CD4-positive, alpha-beta T cell treated with Interleukin-12 subunit alpha and Interleukin-12 subunit beta, for 1 hour (primary cell): ENCODE measurements around the gene DNAJB6.
"Not testable (repeated sequence)": the region's sequence is repeated elsewhere in the genome, so short reads cannot be mapped to it uniquely, and the experiment has no call there.

Experiments
- DNase-seq: peaks from one replicate; pipeline ENCODE4 v3.0.0-alpha.2; 2020

Gene DNAJB6

DNA sequence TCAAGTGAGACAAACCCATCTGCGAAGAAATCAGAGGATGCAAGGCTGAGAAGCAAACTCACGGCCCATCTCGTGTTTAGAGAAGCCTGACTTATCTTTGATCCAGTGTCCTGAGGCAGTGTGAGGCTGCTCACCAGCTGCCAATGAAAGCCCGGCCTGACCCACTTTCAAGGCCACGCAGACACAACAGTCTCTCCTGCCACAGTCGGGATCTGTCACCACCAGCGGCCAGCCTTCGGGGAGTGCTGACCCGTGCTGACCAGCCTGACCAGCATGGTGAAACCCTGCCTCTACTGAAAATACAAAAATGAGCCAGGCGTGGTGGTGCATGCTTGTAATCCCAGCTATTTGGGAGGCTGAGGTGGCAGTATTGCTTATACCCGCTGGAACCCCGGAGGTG is 7.4 kb upstream of the DNAJB6 start:
- DNase-seq, result no peak

DNA sequence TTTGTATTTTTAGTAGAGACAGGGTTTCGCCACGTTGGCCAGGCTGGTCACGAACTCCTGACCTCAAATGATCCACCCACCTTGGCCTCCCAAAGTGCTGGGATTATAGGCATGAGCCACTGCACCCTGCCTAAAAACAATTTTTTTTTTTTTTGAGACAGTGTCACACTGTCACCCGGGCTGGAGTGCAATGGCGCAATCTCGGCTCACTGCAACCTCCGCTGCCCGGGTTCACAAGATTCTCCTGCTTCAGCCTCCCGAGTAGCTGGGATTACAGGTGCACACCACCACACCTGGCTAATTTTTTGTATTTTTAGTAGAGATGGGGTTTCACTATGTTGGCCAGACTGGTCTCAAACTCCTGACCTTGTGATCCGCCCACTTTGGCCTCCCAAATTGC is 6.2 kb upstream of the DNAJB6 start:
- DNase-seq, result not testable (repeated sequence)

DNA sequence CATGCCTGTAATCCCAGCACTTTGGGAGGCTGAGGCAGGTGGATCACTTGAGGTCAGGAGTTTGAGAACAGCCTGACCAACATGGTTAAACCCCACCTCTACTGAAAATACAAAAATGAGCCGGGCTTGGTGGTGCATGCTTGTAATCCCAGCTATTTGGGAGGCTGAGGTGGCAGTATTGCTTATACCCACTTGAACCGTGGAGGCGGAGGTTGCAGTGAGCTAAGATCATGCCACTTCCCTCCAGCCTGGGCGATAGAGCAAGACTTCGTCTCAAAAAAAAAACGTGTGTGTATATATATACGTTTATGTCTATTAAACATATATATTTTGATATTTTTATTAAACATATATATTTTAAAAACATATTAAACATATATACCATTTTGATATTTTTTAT is 5.8 kb upstream of the DNAJB6 start:
- DNase-seq, result not testable (repeated sequence)

DNA sequence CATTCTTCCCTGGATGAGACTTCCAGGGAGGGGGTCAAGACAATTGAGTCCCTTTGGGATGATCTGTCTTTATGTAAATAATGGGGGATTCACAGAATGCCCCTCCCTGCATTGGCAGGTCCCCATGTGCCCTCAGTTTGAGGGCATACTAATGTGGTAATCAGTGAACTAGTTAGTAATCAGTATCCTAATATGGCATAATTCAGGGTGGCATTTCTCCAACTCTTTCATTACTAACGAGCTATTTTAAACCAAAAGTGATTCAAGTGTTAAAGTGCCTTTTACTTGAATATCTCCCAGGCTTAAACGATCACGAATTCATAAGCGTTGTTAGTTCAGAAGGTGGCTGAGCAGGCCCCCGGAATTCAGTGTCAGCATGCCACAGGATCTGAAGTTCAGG is 1.6 kb upstream of the DNAJB6 start:
- DNase-seq, result no peak

DNA sequence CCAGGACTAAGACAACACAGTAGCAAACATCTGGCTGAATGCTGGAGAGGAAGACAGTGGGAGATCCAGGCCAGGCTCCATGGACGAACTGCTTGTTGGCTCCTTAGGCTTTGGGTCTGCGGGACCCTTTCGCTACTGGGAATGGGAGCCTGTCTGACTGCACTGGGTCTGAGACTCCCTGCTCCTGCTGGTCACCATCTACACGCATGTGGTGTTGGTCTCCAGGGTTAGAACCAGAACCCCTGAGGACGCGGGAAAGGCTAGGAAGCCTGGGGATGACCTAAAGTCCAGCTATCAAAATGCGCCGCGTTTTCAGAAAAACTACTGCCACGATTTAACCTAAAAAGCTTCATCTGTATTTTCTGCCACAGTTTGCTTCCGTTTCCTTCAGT is 817 bp upstream of the DNAJB6 start:
- DNase-seq, result no peak

DNA sequence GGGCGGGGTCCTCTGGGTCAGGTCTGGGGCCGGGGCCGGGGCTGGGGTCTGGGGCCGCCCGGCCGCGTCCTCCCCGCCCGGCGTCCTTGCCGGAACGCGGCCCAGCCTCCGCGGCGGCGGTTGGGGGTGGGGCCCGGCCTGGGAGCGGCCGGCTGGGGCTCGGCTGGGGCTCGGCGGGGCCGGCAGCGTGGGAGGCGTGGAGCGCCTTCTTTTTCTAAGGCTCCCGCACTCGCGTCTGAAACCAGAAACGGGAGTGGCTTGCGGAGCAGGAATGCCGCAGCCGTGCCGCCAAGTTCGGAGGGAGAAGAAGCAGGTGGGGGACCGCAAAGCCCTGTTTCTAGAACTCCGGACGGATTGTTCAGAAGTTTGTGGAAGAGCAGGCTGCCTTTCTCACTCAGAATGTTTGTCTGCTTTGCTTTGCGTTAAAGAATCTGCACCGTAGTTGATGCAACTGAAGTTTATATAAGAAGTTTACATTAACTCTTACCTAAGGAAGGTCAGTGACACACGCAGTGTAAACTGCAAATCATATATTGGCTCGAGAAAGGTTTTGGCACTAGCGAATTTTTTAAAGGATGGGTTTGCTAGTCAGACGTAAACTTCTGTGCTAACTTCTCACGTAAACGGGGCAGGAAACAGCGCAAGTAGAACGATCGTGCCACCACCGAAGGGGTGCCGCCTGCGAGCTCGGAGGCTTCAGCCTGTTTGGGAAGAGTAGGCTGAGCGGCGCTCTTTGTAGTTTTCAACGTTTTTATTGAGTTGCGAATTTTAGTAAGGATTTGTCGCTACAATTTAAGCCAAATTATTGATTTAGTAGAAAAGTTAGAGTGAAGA is 729 bp downstream of the DNAJB6 start:
- peak; percentile 57 for DNase-seq

DNA sequence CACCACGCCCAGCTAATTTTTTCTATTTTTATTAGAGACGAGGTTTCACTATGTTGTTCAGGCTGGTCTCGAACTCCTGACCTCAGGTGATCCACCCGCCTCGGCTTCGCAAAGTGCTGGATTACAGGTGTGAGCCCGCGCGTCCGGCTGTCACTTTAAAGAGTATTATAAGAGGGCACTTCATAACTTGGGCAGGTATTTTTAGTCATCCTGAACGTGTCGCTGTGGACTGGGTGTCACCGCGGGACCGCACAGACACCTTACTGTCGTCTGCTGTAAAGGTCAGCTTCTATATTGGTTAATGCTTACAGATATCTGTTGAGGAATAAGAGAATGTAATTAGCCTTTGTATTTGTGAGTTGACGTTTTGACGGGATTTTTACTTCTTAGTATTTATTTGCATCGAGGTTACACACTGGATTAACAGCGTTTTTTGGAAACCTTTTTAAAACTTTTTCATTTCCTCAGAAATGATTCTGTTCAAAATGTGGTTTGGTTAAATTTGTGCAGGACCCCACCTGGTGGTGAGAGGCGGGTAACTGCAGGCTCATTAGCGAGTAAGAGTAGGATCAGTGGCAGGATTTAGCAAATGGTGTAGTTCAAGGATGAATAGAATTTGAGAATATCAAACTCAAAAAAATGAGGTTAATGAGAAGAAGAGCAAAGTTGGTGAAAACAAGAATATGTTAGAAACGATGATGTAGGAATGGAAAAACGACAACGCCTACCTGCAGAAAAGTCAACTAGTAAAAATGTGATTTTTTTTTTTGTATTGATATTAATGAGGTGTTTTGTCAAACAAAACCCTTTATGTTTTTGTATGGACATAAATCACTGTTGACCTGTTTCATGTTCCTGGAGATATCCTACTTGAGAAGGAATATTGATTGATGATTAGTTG is 3.2 kb downstream of the DNAJB6 start:
- peak; percentile 76 for DNase-seq

DNA sequence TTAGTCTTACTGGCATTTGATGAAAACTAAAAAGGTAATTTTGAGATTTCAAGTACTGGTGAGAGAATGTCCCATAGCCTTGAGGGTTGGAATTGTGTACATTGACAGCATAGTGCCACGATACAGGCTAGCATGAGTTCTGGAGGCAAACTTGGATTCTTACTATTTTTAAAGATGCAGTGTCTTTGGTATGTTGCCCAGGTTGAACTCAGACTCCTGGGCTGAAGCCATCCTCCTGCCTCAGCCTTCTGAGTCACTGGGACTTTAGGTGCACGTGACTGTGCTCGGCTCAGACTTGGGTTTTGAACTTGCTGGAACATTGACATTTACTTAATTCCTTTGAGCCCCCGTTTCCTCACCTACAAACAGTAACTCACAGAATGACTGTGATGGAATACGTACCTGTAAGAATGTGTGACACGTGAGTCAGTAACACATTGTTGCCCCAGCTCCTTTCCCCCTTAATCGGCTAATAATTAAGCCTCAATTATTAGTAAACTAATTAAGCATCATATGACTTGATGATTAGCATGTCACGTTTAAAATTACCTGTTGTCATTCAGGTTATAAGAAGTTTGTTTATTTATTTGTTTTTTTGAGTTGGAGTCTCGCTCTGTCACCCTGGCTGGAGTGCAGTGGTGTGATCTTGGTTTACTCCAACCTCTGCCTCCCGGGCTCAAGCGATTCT is 10.6 kb downstream of the DNAJB6 start:
- no peak for DNase-seq

DNA sequence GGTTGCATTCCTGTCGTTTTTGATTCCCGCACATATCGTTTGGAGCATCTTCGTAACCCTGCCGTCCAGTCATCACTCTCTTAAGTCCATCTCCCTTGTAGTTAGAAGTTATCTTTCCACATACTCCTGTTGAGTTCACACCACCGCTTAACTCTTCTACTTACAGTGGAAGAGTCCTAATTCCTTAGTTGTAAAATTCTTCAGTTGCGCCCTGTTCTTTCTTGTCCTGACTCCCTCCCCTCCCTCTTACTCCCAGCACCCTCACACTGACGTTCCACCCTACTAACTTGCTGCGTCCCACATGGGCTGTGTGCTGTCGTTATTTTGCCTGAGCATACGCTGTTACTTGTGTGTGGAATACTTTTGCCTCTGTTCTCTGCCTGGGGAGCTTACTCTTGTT is 11.7 kb downstream of the DNAJB6 start:
- no peak for DNase-seq

DNA sequence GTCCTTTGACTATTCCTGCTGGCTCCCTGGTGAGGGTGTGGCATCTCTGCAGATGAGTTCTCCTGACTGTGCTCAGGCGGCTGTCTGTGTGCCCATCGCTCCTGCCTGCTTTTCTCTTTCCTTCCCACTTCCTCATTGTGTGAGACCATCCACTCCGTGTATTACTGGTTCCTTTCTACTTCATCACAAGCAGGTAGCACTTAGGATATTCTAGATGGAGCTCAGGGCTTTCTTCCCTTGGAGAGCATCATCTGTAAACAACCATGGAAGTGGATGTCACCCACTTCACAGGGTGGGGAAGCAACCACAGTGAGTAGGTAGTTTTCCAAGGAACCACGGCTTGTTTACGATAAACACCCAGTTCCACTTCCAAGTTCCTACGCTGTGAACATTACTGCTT is 15.7 kb downstream of the DNAJB6 start:
- DNase-seq, result no peak

DNA sequence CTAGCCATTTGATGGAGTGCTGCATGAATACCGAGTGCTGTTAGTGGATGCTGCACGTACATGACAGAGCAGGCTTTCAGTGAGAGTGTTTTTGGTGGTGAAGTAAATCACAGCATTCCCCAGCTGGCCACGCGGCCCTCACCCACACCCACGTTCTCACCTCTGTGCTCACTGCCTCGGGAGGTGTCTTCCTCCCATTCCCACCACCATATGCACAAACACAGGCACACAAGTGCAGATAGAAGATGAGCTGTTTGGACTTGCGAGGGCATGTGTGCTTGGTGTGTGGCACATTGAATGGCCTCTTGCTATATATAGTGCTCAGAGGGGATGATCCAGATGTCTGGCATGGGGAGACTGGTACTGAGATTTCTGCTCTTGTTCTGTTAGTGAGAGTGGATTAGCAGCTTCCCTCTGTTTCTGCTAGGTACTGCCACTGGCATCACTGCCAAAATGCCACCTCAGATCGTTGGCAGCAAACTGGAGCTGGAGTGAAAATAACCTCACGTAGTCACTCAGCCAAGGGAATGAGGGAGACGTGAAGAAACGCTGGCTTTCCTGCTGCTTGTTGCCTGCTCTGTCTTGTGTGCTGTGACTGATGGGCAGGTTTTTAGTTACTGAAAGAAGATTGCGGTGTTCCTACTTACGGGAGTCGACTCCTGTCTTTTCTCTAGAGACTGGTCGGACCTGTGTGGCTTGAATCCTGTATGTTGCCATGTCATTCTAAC is 19.1 kb downstream of the DNAJB6 start:
- DNase-seq, result no peak

DNA sequence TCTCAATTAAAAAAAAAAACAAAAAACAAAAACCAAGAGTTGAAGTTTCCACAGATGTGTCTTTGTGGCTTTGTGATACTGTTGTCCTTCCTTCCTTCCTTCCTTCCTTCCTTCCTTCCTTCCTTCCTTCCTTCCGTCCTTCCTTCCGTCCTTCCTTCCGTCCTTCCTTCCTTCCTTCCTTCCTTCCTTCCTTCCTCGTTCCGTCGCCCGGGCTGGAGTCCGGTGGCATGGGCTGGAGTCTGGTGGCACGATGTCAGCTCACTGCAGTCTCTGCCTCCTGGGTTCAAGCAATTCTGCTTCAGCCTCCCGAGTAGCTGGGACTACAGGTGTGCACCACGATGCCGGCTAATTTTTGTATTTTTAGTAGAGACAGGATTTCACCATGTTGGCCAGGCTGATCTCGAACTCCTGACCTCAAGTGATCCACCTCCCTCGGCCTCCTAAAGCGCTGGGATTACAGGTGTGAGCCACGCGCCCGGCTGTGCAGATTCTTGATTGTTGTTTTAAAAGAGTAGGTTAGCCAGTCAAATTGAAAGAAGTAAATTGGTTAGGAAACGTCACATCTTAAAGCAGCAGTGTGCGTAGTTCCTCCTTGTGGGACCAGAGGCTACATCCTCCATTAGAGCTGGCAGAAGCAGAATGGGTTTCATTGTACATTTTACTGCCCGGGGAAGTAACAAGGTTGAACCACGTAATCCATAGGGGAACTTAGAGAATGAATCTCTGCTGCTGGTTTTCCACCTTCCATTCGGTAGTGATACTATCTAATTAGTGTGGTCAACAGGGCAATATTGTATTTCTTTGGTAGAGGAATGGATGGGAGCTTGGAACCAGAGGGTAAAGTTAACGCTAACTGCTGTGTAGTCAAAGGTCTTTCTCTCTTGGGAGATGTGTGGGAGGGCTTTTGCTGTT is 20.6 kb downstream of the DNAJB6 start:
- DNase-seq, result no peak

DNA sequence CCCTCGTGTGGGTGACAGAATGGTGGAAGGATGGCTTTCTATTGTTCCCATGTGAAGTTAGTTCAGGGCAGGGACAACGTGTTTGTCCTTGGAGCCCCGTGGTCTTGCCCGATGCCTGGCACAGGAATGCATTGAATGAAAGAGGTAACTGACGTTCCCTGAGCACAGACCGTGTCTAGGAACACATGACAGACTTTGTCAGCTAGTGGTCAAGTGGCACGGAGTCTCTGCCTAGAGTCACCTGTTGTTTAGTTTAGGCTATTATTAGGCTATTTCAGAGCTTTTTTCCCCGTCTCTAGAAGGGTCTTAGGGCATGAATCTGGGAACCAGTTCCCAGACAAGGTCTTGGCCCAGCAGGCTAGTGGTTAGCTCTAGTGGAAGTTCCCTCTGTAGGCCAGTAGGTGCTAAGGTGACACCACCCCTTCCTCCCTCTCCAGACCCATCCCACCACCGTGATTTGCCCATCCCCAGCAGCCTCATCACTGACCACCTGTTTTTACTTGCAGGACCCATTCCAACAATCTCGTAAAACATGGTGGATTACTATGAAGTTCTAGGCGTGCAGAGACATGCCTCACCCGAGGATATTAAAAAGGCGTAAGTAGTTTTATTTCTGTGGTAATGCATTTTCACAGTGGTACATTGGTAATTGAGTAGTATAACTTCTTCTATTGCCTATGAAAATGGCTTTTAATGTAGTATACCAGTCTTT is 21.4 kb downstream of the DNAJB6 start:
- DNase-seq, result no peak

DNA sequence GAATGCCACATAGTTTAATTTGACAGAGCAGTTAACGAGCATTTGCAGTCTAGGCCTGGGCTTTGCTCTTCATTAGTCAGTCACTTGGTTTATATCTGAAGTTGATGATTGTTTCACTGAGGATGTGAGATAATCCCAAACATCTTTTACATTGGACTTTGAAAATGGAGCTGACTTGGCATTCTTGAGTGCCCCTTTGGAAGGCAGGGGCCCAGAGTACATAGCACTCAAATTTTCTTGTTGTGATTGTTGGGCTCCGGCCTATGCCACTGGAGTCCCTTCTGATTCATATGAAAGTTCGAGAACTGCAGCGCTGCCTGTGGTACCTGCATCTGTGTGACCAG is 21.9 kb downstream of the DNAJB6 start:
- no peak for DNase-seq

DNA sequence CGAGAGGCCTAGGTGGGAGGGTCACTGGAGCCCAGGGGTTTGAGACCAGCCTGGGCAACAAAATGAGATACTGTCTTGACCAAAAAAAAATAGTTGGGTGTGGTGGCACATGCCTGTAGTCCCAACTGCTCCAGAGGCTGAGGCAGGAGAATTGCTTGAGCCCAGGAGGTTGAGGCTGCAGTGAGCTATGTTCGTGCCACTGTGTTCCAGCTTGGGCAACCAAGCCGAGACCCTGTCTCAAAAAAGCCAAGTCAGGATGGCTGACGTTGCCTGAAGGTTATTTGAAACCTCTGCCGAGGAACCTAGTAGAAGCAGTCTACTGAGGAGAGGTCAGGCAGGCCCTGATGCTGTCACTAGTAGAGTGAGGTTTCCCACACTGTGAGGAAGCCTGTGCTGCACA is 22.8 kb downstream of the DNAJB6 start:
- DNase-seq, result no peak

DNA sequence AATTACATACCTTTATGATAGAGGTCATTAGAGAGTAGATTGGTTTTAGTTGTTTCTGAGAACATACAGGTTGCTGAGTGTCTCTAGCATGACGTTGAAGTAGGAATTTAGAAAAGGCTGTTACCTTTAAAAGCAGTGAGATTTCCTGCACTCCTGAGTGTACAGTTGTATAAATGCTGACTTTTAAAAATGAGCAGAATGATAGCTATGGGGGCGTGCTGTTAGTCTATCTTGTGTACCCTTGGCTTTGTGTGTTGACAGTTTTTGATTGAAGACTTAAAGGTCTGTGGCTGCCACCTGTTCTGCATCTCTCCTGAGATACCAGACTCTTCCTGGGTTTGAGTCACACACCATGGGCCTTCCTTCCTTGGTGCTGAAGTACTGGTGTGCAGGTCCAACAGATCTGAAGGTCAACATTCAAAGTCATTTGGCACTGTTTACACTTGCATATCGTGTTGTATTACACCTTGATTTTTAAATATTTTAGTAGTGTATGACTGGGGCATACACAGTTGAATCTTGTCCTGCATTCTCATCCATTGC is 23.8 kb downstream of the DNAJB6 start:
- no peak for DNase-seq

DNA sequence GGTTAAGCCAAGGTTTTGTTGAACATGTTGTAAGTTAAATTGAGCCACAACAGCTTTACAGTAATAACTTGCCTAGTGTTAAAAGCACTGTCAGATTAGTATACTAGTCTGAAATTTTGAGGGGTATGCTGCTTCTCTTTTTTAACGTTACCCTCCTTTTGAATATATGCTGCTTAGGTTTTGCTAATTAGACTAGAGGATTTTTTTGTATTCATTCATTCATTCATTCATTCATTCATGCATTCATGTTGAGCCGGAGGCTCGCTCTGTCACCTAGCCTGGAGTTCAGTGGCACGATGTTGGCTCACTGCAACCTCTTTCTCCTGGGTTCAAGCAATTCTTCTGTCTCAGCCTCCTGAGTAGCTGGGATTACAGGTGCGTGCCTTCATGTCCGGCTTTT is 24.7 kb downstream of the DNAJB6 start:
- no peak for DNase-seq

DNA sequence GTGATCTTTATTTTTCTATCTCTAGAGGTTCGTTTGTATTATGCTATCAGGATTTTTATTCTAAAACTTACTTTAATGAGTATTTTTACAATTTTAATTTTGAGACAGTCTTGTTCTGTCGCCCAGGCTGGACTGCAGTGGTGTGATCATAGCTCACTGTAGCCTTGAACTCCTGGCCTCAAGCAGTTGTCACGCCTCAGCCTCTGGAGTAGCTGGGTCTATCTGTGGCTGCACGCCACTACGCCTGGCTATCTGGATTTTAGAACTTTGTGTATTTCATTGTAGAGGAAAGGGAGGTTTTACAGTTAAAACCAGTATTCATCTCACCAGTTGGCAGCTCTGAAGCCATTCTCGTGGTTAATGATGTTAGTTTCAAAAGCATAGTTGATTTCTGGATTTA is 25.9 kb downstream of the DNAJB6 start:
- DNase-seq, result no peak

DNA sequence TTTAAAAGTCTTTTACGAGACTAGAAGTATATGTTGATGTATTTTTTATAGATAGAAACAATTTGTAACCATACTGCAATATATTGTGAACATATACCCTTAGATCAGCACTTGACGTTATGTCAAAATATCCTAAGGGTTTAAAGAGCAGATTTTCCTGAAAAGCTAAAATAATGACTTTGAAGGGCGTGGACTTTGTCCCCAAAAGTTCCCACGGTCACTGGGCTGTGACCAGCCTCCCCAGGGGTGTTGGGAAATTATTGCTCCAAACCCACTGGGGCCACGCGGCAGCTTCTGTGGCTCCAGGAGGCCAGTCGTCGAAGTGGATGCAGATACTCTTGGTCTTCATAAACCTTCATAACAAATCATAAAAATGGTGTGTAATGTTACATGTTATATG is 29.9 kb downstream of the DNAJB6 start:
- DNase-seq, result no peak

DNA sequence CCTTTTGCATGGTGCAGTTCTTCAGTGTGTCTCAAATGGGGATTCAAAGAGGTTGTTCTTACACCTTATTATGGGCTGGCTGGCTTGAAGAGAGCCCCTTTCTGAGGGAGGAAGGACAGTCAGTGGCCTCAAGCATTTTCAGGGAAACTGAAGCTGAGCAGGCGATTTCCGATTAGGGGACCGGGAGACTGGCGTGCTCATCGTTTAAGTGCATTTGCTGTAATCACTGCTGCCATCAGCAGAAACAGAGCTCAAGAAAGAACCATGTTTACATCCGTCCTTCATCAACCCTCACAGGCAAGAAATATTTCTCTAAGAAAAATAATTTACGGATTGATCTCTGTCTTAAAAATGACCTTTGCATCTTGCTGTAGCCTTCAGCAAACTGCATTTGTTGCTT is 32.2 kb downstream of the DNAJB6 start:
- no peak for DNase-seq

DNA sequence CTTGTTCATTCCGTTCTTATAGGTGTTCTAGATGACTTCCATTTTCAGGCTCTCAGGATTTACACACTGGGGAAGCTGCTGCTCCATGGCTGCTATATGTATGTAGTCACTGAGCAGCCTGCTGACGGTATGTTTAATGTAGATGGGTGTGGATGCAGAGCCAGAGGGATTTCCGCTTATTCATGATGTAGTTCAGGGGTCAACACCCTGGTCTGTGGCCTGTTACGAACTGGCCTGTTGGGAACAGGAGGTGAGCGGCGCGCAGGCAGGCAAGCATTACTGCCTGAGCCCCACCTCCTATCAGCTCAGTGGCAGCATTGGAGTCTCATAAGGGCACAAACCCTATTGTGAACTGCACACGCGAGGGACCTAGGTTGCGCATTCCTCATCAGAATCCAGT is 33.9 kb downstream of the DNAJB6 start:
- no peak for DNase-seq
